ENCODE data around the gene PLEKHG3.
"Not testable (repeated sequence)": the region's sequence is repeated elsewhere in the genome, so short reads cannot be mapped to it uniquely, and the experiment has no call there.

Gene PLEKHG3

DNA sequence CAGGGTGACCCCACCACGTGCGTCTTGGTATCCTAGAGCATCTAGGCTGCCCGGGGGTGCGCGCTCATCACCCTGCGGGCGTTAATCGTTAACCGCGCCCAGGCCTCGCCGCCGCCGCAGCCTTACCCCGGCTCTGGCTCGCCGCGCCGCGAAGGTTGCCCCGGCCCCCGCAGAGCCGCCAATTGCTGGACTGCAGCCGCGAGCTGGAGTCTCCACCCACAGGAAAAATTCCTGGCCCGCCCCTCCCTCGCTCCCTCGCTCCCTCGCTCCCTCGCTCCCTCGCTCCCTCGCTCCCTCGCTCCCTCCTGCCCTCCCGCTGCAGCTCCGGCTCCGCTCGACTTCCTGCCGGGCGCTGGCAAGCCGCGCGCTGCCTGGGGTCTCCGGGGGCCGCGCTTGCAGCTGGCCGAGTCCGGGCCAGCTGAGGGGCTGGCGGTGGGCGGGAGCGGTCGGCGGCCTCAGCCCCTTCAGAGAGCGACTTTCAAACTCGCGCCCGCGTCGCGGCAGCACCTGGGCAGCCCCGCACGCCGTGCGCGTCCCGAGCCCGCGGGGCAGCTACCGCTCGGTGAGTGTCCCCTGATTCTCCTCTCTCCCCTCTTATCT lies at the start of gene PLEKHG3:
Gene PLEKHG3 (plus strand): TSS at position 282 of the 600 bp plus-strand sequence. CDS start 23,208 bp downstream, outside the sequence.
- peak in 1 of 2 donors; percentile 12 for DNase-seq (ENCODE audit: low read depth in 2 of 2)

DNA sequence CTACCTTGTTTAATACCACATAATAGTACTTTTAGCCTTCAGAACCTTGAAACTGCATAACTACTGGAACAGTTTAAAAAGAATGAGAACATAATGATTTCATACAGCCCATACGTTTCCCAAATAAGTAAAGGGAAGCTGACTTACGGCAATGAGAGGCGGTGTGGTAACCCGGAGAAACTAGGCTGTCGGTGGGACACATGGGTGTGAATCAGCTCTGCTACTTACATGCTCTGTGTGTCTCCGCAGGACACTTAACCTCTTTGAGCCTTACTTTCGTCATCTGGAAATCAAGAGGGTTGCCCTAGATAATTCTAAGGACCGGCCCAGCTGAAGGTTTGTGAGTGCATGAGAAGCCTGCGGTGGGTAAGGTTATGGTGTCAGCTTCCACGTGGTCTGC lies 49.3 kb upstream of the PLEKHG3 start:
- DNase-seq (ENCODE audit: low read depth in 2 of 2): no peak

DNA sequence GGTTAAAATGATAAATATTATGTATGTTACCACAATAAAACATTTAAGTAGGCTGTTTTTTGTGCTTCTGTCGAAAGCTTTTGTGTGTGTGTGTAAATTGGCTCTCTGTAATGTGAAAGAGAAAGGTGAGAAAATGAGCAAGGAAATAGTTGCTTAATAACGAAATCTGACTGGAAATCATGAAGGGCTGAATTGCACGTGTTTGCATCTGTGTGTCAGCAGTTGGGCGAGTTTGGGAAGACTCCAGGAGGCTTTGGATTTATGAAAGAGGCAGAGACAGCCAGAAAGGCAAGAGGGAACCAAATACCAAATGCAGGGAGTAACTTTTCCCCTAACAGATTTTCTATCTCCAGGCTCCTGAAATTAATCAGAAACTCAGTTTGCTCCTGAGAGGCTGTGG lies 47.2 kb upstream of the PLEKHG3 start:
- no peak for DNase-seq (ENCODE audit: low read depth in 2 of 2)

DNA sequence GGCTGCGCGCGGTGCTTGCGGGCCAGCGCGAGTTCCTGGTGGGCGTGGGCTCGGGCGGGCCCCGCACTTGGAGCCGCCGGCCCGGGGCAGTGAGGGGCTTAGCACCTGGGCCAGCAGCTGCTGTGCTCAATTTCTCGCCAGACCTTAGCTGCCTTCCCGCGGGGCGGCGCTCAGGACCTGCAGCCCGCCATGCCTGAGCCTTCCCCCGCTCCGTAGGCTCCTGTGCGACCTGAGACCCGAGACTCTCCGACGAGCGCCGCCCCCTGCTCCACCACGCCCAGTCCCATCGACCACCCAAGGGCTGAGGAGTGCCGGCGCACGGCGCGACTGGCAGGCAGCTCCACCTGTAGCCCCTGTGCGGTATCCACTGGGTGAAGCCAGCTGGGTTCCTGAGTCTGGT lies 46.0 kb upstream of the PLEKHG3 start:
- DNase-seq (ENCODE audit: low read depth in 2 of 2): no peak

DNA sequence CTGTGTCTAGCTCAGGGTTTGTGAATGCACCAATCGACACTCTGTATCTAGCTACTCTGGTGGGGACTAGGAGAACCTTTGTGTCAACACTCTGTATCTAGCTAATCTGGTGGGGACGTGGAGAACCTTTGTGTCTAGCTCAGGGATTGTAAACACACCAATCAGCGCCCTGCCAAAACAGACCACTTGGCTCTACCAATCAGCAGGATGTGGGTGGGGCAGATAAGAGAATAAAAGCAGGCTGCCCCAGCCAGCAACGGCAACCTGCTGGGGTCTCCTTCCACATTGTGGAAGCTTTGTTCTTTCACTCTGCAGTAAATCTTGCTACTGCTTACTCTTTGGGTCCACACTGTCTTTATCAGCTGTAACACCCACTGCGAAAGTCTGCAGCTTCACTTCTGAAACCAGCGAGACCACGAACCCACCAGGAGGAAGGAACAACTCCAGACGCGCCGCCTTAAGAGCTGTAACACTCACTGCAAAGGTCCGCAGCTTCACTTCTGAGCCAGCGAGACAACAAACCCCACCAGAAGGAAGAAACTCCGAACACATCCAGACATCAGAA lies 45.4 kb upstream of the PLEKHG3 start:
- not testable (repeated sequence) for DNase-seq (ENCODE audit: low read depth in 2 of 2)

DNA sequence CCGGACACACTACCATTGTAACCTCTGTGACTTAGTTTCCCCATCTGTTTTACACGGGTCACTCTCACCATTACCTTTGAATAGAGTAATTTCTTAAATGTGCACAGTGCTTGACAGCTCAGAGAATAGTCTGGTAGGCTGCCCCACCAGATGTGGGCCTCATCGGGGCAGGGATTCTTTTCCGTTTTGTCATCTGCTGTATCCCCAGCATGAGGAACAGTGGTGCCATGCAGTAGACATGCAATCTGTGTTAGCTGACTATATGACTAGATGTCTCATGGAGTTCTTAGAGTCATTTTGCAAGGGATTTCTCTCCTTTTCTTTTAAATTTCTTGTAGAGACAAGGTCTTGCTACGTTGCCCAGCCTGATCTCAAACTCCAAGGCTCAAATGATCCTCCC lies 44.9 kb upstream of the PLEKHG3 start:
- no peak for DNase-seq (ENCODE audit: low read depth in 2 of 2)

DNA sequence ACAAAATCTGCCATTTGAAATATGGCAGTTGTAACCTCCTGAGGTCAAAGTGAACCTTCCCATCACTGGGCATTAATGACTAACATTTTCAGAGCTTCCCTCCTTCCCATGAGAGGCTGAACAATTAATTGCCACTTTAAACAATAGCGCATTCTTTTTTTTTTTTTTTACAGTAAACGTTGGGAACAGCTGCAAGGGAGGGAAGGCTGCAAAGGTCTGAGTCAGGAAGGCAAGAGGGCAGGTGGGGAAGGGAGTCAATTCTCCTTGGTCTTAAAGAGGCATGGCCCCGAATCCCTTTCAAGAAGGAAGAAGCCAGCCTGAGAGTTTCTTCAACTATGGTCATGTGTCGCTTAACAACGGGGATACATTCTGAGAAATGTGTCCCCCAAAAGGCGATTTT lies 41.0 kb upstream of the PLEKHG3 start:
- no peak for DNase-seq (ENCODE audit: low read depth in 2 of 2)

DNA sequence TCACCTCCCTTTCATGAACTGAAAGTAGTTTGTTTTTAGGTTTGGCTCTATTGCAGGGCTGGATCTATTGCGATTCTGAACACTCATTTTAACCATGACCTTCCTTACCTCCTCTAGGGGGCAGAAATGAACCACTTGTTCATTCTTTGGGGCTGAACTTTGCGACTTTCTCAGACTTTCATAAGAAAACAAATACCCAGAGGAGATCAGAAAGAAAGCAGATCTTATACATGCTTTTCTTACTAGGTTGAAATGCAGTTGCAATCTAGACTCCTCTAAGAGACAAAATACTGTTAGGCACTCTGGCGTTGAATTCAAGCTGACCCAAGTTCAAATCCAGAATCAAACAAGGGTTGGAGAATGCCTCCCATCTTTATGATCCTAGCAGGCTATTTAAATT lies 32.6 kb upstream of the PLEKHG3 start:
- no peak for DNase-seq (ENCODE audit: low read depth in 2 of 2)

DNA sequence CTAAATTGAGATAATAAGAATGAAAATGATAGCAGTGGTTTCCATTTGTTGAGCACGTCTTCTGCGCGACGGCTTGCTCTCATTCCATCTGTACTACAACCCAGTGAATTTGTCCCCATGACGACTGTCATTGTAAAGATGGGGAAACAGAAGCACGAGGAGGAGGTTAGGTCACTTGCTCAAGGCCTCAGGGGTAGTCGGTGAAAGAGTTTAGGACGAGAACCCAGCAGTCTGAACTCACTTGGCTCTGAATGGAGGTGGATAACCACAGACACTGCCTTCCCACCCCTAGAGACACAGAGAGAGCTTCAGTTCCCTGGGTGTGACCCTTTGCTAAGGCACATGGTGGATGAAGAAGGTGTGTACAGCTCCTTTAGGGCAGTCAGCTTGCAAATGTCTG lies 30.9 kb upstream of the PLEKHG3 start:
- no peak for DNase-seq (ENCODE audit: low read depth in 2 of 2)

DNA sequence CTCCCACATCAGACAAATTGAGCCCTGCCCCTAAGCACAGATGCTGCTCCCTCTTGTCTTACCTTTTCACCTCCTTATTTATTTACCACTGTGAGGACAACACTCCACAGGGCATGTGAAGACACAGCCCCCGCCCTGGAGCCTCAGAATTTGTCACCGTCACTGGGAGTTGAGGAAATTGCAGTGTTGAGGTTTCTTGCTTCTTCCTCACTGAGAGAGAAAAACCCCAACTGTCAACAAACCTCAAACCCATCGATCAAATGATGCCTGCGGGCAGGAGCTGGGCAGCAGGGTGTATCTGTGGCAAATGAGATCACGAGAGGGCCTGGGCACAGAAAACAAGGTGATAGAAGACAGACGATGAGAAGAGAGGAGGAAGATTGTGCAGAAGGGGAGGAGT lies 30.5 kb upstream of the PLEKHG3 start:
- DNase-seq (ENCODE audit: low read depth in 2 of 2): peak in 1 of 2 donors; percentile 9

DNA sequence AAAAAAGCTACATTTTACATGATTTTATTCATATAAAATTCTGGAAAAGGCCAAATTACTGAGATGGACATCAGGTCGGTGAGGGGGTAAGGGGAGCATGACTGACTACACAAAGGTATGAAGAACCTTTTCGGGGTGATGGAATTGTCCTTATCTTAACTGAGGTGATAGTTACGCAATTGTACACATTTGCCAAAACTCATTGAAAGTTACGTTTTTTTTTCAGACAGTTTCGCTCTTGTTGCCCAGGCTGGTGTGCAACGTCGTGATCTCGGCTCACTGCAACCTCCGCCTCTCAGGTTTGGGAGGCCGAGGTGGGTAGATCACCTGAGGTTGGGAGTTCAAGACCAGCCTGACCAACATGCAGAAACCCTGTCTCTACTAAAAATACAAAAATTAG lies 29.4 kb upstream of the PLEKHG3 start:
- DNase-seq (ENCODE audit: low read depth in 2 of 2): no peak

DNA sequence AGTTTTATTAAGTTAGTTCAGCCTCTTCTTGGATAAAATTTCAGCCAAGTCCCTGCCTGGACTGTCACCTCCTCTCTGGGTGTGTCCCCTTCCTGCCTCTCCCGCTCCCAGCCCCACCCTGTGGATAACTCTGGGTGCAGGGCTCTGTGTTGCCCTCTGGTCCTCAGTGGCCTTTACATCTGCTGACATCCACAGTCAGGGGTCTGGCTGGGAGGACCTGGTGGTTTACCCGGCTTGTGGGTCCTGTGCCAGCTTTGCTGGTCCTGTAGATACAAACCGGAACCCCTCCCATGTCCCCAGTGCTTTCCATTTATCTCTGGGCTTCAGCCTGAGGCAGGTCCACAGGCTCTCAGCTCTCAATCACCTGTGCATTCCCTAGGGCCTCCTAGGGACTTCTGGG lies 28.9 kb upstream of the PLEKHG3 start:
- DNase-seq (ENCODE audit: low read depth in 2 of 2): no peak

DNA sequence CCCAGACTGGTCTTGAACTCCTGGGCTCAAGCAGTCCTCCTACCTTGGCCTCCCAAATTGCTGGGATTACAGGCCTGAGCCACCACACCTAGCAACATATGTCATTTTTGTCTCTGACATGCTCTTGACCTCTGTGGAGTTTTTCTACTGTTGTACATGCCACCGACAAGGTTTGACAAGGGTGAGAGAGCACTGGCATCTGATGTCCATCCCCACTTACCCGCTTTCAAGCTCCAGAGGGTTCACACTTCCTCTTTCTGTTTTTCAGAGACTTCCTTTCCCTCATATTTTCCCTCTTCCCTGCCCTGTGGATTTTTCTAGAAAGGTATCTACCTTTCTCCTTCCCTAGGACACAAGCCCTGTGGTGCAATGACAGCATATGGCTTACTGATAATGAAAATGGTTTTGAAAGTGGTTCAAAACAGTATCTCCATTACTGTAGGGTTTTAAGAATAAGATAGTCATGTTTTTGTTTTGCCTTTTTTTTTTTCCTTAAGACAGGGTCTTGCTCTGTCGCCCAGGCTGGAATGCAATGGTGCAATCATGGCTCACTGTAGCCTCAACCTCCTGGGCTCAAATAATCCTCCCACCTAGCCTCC lies 27.7 kb upstream of the PLEKHG3 start:
- DNase-seq (ENCODE audit: low read depth in 2 of 2): no peak

DNA sequence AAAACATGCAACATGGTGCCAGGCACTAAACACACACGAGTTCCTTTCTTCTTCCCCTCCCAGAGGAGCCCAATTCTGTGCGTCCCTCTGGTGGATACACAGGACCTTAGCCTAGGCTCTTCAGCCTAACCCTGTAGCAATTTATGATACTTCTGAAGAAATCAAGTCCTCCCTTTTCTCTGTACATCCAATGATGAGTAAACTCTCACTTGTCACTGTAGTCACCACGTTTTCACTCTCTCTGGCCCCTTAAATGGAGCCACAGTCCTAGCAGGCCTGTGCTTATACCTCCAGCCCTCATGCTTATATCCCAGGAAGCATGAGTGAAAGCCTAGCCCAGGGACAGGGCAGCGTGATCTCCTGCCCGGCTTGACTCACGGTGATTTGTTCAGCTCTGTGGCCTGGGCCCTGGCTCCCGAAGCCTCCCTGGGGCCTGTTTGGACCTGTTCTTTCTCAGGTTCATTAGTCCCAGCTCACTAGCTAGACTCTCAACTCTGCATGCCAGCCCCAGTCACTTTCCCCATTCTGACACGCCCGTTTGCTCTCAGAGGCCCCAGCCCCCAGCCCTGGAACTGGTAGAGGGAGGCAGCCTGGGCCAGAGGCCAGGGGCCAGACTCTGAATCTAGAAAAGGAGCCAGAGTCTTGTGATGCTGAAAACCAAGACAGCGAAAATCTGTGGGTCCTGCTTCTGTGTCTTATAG lies 24.1 kb upstream of the PLEKHG3 start:
- no peak for DNase-seq (ENCODE audit: low read depth in 2 of 2)

DNA sequence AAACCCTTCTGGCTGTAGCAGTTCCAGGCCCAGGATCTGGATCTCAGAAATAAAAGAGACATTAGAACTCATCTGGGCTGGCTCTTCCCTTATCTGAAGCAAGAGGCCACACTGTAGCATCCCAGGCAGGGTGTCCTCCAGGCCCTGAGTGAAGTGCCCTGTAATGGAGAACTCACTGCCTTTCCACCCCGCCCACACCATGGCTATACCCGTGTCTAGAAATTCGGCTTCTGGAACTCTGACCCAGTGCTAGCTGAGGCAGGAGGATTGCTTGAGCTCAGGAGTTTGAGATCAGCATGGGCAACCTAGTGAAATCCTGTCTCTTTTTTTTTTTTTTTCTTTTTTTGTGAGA lies 23.5 kb upstream of the PLEKHG3 start:
- no peak for DNase-seq (ENCODE audit: low read depth in 2 of 2)

DNA sequence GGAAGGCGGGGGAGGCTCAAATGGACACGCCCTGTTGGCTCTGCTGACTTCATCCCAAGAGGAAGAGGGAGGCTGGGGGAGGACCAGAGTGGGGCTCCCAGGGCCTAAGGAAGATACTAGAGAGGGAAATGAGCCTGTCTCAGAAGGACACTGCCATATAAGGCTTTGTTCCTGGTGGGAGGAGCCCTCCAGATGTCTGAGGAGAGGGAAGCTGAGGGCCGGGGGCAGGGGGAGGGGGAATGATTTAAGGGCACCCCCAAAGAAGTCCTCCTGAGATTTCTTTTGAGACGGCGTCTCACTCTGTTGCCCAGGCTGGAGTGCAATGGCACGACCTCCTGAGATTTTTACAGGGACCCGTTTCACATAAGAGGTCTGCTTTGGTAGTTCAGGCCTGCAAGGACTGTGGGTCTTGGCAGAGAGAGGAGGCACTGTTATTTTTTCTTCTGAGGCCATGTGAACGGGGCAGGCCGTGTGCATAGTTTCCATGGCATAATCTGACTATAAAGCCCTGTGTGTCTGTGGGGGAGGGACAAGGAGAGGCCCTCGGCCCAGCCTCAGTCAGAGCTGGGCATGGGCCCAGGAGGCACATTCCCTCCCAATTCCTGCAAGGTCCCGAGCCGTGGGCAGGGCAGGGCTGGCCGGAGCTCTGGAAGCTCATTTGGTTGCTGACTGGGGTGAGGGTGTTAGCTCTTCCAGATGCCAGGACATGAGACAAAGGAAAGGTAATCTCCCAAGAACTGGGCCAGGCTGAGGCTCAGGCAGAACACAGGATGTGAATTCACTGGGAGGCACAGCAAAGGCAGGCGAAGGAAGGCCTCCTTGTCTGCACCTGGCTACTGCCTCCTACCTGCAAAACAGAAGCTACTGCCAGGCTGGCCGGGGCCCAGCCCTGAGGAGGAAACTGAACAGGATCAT lies 22.2 kb upstream of the PLEKHG3 start:
- DNase-seq (ENCODE audit: low read depth in 2 of 2): no peak

DNA sequence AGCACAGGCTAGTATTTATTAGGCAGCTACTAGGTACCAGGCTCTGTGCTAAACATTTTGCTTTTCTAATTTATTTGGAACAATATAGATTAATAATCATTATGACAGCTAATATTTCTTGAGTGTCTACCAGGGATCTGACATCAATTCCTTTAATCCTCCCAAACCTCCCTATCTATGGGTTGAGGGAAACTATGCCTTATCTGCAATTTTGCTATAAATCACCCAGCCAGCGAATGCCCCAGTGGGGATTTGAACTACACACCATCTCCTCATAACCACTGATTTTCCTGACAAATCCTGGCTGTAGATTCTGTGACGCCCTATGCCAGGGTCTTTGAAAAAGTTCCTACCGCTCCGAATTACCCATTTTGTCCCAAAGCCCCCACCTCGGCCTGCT lies 21.4 kb upstream of the PLEKHG3 start:
- no peak for DNase-seq (ENCODE audit: low read depth in 2 of 2)

DNA sequence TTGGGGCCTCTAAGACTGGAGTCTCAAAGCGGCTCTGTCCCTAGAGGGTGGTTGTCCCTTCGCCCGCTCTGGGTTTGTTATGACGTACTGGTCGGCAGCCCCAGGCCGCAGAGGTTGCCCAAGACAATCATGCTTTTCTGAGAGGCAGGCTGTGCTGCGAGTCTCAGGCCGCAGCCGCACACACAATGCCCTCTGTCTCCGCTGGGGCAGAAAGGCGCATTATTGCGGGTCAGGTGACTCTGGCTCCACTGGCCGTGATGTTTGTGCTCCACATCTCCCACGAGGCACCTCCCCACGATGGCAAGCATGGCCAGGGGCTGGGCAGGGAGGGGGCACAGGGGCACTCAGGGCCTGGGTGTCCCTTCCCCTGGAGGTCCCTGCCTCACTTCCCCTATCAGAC lies 21.0 kb upstream of the PLEKHG3 start:
- no peak for DNase-seq (ENCODE audit: low read depth in 2 of 2)

DNA sequence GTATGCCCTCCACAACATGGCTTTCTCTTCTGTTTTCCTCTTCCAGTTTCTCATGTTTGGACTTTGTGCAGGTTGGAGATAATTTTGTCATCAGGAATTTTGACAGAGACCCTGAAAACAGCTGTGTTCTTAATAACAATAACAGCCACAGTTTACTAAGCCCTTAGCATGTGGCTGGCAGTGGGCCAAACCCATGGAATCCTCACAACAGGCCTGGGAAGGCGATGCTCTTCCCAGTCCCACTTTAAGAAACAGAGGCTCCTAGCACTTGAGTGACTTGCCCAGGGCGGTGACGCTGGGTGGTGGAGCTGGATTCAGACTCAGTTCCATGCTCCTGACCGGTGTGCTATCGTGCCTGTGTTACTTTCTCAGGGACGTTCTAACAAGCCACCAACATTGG lies 20.1 kb upstream of the PLEKHG3 start:
- no peak for DNase-seq (ENCODE audit: low read depth in 2 of 2)

DNA sequence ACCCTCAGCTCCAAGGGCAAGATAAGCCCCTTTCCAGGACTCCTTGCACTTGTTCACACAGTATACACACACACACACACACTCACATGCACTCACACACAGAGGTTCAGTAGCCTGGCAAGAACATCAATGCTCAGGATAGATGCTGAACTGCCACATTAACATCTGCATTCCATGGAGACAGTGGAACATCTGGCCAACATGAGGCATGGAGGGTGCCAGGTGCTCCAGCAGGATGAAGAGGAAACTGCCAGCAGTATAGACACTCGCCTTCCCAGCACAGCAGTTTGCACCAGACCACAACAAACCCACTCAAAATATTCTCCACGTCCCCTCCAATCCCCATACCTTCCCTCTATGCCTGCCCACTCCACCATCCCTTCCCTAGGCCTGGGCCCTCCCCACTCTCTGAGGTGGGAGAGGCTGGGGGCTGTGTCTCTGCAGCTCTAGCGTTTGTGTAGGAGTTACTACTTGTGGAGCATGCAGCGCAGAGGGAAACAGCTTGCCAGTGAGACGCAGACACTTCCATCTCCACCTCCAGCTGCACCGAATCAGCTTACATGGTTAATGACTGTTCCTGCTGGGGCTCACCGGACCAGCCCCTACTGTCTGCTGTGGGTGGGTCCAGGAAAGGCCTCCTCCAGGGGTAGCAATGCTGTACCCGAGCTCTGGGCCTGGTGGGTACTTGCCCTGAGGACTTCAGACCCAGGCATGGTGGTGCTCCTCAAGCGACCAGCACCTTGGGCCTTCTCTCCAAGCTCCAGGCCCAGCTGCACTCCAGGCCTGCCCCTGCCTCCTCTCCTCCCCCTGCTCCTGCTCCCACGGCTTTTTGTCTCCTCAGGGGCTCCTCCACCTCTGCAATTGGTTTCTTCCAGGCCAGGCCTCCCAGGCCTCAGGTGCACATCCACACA lies 18.6 kb upstream of the PLEKHG3 start:
- DNase-seq (ENCODE audit: low read depth in 2 of 2): no peak

DNA sequence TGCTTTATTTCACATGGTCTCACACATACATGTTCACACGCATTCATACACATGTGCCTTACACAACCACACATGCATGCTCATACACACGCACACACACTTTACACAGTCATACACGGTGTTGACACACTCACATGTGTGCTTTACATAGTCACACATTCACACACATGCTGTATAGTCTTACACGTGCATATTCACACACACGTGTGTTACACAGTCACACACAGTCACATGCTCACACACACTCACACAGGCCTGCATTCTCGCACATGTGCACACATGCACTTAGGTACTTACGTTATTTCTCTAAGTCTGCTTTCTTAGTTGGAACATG lies 18.0 kb upstream of the PLEKHG3 start:
- no peak for DNase-seq (ENCODE audit: low read depth in 2 of 2)

Data from stimulated activated CD4-positive, alpha-beta T cell treated with anti-CD3 and anti-CD28 coated beads, Interleukin-4, amount 100 ng/mL, for 48 hours (primary cell).